KOPT-K1 (cell line): ENCODE data around the gene MSMP.
A peak's percentile ranks its signal among the peaks of the same experiment; 100 is the strongest.

Experiments
- H3K27ac ChIP-seq: fragments of 200-600 bp; sonication (generic); 2 replicates; pipeline ENCODE4 v1.5.1; 2016; ENCODE audit warnings: antibody characterized with exemption, mild to moderate bottlenecking, low read depth, low read length; ENCODE audit not compliant: poor library complexity, severe bottlenecking
- H3K36me3 ChIP-seq: fragments of 200-600 bp; sonication (generic); 2 replicates; pipeline ENCODE4 v1.5.1; 2017; ENCODE audit warnings: antibody characterized with exemption, mild to moderate bottlenecking, low read length, moderate library complexity; ENCODE audit not compliant: insufficient read depth
- H3K9me3 ChIP-seq: fragments of 200-600 bp; sonication (generic); 2 replicates; pipeline ENCODE4 v1.5.1; 2017; ENCODE audit warnings: antibody characterized with exemption, low read length, mild to moderate bottlenecking; ENCODE audit not compliant: insufficient read depth, poor library complexity, severe bottlenecking

MSMP gene

DNA sequence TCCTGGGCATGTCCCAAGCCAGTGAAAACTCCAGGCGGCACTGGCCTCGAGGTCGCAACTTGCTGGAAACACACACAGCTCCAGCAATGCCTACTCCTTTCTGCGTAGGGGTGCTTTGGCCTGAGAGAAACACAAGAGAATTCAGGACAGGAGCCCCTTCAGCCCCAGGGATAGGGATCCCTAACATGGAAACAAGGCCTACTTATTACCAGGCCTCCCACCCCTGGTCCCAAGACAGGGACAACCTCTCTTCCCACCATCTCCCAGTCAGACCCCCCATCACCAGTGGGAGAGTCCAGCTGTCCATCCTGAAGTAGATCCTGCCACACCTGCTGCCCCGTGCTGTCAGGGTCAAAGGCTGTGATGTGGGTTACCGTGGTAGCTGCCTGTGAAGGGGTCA, 13.8 kb downstream of the MSMP start:
- no peak overlapping the region for H3K27ac ChIP-seq
- no peaks in the 10 kb centered on the region for H3K9me3 ChIP-seq
- H3K36me3 ChIP-seq, result peaks cover 81% of the 10 kb centered on the region

DNA sequence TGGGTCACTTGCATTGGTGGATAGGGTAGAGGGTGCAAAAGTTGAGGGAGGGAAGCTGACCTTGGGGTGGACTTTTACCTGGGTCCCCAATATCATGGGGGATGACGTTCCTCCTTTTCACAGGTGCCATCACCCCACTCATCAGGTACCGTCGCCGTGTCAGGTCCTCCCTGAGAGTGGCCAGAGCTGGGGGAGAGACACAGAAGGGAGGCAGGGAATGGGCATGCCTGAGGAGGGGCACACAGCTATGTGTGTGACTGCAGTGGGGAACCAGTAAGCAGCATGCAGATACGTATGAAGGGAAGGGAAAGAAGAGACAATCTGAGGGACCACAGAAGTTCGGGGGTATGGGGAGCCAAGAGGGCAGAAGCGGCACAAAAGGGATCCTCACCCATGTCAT, 15.2 kb downstream of the MSMP start:
- no peak overlapping the region for H3K27ac ChIP-seq
- no peaks in the 10 kb centered on the region for H3K9me3 ChIP-seq
- peaks cover 74% of the 10 kb centered on the region for H3K36me3 ChIP-seq

- Histone ChIP-seq H3K9me3 (no peaks in the 10 kb centered on the region), H3K36me3 (peaks cover 66% of the 10 kb centered on the region), H3K27ac (no peak overlapping the region)
Measured at GRCh38 chr9:35738186-35738585, 15.9 kb downstream of the MSMP start.

DNA sequence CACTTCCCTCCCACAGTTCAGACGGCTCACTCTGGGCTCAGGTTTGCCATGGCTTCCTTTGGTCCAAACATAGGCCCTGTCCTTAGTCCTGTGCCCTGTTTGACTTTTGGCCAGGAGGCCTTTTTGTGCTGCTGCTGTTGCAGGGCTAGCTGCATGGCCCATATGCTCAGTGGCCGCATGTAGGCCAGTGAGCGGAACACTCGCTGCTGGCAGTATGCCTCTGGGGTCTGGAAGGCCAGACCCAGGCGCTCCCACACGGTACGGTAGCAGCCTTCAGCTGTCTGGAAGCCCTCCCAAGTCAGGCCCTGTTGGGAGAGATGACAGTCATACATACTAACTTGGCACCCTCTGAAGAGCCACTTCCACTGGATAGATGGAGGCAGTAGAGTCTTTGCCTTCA, 16.9 kb downstream of the MSMP start:
- H3K36me3 ChIP-seq, result peaks cover 60% of the 10 kb centered on the region
- H3K27ac ChIP-seq, result no peak overlapping the region
- H3K9me3 ChIP-seq, result no peaks in the 10 kb centered on the region

DNA sequence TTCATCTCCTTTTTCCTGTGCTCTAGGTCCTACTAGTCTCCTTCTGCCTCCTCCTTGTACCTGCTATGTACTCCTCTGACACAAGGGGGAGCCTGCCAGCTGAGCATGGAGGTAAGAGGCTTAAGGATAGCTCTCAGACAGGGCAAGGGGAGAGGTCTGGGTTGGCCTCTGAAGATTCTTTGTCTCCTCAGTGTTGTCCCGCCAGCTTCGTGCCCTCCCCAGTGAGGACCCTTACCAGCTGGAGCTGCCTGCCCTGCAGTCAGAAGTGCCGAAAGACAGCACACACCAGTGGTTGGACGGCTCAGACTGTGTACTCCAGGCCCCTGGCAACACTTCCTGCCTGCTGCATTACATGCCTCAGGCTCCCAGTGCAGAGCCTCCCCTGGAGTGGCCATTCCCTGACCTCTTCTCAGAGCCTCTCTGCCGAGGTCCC, 17.9 kb downstream of the MSMP start:
- no peak overlapping the region for H3K27ac ChIP-seq
- peaks cover 60% of the 10 kb centered on the region for H3K36me3 ChIP-seq
- H3K9me3 ChIP-seq, result no peaks in the 10 kb centered on the region

GRCh38 chr9:35734096-35734495, 20.0 kb downstream of the MSMP start:
- Histone ChIP-seq H3K27ac (no peak overlapping the region), H3K9me3 (no peaks in the 10 kb centered on the region), H3K36me3 (peaks cover 40% of the 10 kb centered on the region)

GRCh38 chr9:35732800-35733541, 21.1 kb downstream of the MSMP start:
- Histone ChIP-seq H3K36me3 (peaks cover 29% of the 10 kb centered on the region), H3K27ac (peak overlapping the region; percentile 81), H3K9me3 (no peaks in the 10 kb centered on the region)

GRCh38 chr9:35732185-35732799, 21.8 kb downstream of the MSMP start, which contains the start of the genes CREB3 and TLN1:
TSS of gene CREB3 (plus strand) at chr9:35732666. CDS start at chr9:35732773, 107 bp downstream.
TSS of gene TLN1 (minus strand) at chr9:35732195. CDS start at chr9:35725694, 6,501 bp downstream.
- Histone ChIP-seq H3K27ac (peak within 1 kb of the TSS; percentile 81), H3K36me3 (peaks cover 29% of the 10 kb centered on the region), H3K9me3 (no peaks in the 10 kb centered on the region)

DNA sequence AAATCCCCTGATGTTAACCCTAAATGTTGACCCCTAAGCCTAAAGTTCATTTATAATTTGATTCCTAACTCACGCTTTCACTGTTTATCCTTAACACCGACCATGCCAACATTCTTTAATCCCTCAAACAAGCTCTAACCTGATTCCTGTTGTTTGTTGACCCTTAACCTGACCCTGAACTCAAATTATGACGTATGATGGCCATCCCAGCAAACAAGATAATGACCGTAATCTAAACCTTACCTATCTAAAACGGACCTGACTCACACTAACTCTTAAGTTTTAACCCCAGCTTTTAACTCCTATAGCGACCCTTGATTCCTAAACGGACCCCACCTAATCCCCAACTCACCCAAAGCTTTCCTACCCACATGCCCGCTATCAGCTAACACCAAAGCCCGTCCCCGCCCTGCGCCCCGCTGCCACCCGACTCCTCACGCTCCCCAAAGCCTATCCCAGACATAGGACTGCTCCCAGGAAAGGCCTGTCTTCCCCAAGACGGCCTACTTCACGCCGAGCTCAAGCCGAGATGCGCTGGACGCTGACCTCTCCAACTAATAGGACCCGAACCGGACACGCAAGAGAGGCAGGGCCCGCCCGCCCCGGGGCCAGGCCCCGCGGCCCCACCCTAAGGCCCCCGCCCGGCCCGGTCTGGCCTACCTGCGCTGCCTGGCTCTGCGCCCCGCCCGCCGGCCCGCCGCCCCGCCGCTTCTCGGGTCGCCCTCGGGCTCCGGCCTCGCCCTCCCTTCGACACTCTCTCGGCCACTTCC, 22.5 kb downstream of the MSMP start:
- Histone ChIP-seq H3K9me3 (no peaks in the 10 kb centered on the region), H3K27ac (peak overlapping the region; percentile 81), H3K36me3 (peaks cover 22% of the 10 kb centered on the region)

DNA sequence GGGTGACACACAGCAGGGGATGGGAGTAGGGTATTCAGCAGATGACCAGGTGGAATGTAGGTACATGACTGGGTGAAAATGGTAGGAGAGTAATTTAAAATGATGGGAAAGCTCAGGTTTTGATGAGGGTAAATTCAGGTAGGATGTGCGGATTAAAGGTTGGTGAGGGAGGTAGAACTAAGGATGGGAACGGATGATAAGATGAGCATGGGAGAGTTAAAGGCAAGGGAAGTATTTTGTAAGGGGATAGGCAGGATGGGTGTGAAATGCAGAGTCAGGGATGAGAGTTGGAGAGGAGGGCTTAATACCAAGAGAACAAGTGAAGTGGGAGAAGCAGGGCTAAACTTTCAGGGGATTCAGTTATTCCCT, 23.6 kb downstream of the MSMP start:
- H3K27ac ChIP-seq, result peak overlapping the region; percentile 81
- H3K36me3 ChIP-seq, result peaks cover 19% of the 10 kb centered on the region
- no peaks in the 10 kb centered on the region for H3K9me3 ChIP-seq

DNA sequence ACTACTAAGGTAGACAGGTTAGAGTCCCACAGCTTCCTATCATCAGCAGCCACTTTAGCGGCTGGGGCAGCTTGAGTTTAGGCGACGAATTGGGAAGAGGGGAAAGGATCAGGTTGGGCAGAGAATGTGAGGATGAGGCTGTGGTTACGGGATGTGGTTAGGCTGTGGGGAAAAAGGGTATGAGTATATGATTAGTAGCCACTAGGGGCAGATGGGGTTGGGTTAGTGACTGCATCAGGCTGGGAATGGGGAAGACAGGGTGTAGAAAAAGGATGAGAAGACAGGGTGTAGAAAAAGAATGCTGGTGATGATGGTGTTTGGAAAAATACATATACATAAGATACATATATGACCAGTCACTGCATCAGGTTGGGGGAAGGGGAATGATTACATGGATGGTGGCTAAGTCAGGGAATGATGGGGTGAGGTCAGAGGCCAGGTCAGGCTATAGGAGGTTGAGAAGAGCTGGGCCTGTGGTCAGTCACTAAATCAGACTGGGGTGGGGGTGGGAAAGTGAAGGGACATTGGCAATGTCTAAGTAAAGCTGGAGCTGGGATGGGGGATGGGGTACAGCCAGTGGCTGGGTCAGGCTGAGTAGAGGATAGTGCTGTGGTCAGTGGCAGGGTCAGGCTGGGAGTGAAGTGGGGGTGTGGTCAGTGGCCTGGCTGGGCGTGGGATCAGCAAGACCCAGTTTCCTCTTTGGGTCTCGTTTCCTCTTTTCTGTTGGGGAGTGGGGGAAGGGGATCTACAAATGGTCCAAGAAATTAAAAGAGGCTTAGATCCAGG, 24.2 kb downstream of the MSMP start:
- Histone ChIP-seq H3K36me3 (peaks cover 21% of the 10 kb centered on the region), H3K9me3 (no peaks in the 10 kb centered on the region), H3K27ac (no peak overlapping the region)

DNA sequence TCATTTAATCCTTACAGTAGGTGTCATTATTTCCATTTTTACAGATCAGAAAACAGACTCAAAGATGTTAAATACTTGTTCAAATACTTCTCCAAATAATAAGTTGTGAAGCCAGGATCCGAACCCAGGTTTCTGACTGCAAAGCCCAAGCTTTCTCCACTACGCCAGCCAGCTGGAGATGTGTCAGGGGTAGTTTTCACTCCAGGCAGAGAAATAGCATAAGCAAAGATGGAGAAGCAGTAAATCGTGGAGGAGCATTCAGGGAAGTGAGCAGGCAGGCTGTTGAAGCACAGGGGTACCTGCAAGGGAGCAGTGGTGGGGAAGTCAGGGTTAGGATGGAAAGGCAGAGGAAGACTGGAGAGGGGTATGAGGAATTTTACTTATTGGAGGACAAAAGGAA, 25.0 kb downstream of the MSMP start:
- Histone ChIP-seq H3K9me3 (no peaks in the 10 kb centered on the region), H3K27ac (no peak overlapping the region)

GRCh38 chr9:35728041-35728971, 25.8 kb downstream of the MSMP start:
- no peaks in the 10 kb centered on the region for H3K9me3 ChIP-seq
- H3K27ac ChIP-seq, result peak overlapping the region; percentile 6
- peaks cover 37% of the 10 kb centered on the region for H3K36me3 ChIP-seq

More for the DNA sequence above, 25.0 kb downstream of the MSMP start:
- peaks cover 29% of the 10 kb centered on the region for H3K36me3 ChIP-seq

DNA sequence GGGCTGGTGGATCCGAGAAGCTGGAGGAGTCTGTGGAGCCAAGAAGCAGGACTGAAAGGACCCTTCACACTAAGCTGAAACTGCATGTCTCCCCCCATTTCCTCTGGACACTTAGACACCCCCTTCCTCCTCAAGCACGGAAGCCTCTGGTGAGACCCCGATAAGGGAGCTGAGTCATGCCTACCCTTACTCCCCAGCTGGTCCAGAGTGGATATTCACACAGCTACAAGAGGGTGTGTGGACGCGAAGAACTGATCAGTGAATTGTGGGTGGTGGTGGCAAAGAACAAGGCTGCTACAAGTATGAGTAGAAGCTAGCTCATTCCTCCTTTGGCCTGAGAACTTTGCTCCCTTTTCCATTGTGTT, 26.4 kb downstream of the MSMP start:
- H3K36me3 ChIP-seq, result peaks cover 43% of the 10 kb centered on the region
- no peaks in the 10 kb centered on the region for H3K9me3 ChIP-seq
- H3K27ac ChIP-seq, result no peak overlapping the region
